ENCODE results near the gene KLHL21. TPM values are rescaled to one million over a fixed set of nuclear protein-coding genes. Genes with fewer than 3 reads are reported as not detected.

Gene KLHL21, protein sequence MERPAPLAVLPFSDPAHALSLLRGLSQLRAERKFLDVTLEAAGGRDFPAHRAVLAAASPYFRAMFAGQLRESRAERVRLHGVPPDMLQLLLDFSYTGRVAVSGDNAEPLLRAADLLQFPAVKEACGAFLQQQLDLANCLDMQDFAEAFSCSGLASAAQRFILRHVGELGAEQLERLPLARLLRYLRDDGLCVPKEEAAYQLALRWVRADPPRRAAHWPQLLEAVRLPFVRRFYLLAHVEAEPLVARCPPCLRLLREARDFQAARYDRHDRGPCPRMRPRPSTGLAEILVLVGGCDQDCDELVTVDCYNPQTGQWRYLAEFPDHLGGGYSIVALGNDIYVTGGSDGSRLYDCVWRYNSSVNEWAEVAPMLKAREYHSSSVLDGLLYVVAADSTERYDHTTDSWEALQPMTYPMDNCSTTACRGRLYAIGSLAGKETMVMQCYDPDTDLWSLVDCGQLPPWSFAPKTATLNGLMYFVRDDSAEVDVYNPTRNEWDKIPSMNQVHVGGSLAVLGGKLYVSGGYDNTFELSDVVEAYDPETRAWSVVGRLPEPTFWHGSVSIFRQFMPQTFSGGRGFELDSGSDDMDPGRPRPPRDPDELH
- 9.2 TPM for total RNA-seq (ENCODE audit: unreplicated experiment)
- long read RNA-seq, full-length matches to known transcripts, result 1 of 1 reads
- long read RNA-seq, partial matches to known transcripts, result 0 of 1 reads
- long read RNA-seq, other reads (novel, unspliced or antisense), result 0 of 1 reads

DNA sequence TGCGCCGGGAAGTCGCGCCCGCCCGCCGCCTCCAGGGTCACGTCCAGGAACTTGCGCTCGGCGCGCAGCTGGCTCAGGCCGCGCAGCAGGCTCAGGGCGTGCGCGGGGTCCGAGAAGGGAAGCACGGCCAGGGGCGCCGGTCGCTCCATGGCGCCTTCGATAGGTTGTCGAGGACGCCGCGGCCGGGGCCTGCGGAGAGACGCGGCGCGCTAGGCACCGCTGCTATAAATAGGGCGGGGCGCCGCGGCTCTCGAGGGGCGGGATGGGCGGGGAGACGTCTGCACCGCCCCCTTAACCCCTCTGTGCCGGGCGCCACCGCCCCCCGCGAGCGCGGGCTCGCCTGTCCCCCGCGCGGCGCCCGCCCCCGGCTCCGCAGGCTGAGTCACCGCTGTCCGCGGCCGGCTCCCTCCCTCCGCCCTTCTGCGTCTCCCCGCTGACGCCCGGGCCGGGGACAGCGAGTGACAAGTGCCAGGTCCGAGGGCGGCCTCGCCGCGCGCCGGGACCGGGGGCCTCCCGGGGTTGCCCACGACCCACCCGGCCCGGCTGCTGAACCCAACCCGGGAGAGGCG lies at the start of gene KLHL21:
TSS of gene KLHL21 (minus strand) at position 201 of the 569 bp plus-strand sequence. CDS start at position 149, 52 bp downstream.
- H3K9me3 Mint-ChIP-seq (ENCODE audit: unreplicated experiment), result peaks cover 13% of the 10 kb centered on the region
- peaks cover 22% of the 10 kb centered on the region for H3K4me1 Mint-ChIP-seq (ENCODE audit: low read depth, unreplicated experiment)
- DNase-seq, result peak; percentile 76
- TF ChIP-seq, protein P1, sequence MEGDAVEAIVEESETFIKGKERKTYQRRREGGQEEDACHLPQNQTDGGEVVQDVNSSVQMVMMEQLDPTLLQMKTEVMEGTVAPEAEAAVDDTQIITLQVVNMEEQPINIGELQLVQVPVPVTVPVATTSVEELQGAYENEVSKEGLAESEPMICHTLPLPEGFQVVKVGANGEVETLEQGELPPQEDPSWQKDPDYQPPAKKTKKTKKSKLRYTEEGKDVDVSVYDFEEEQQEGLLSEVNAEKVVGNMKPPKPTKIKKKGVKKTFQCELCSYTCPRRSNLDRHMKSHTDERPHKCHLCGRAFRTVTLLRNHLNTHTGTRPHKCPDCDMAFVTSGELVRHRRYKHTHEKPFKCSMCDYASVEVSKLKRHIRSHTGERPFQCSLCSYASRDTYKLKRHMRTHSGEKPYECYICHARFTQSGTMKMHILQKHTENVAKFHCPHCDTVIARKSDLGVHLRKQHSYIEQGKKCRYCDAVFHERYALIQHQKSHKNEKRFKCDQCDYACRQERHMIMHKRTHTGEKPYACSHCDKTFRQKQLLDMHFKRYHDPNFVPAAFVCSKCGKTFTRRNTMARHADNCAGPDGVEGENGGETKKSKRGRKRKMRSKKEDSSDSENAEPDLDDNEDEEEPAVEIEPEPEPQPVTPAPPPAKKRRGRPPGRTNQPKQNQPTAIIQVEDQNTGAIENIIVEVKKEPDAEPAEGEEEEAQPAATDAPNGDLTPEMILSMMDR (IDR thresholded peaks at IDR 0.05; ENCODE audit: partially characterized antibody, unreplicated experiment), result no peak
- no peaks in the 10 kb centered on the region for H3K36me3 Mint-ChIP-seq (ENCODE audit: unreplicated experiment)
- peak within 1 kb of the TSS; percentile 75 for H3K27ac Mint-ChIP-seq (ENCODE audit: unreplicated experiment)
- peaks cover 9% of the 10 kb centered on the region for H3K27me3 Mint-ChIP-seq (ENCODE audit: unreplicated experiment)
- peak within 1 kb of the TSS; percentile 94 for H3K4me3 Mint-ChIP-seq (ENCODE audit: unreplicated experiment)

DNA sequence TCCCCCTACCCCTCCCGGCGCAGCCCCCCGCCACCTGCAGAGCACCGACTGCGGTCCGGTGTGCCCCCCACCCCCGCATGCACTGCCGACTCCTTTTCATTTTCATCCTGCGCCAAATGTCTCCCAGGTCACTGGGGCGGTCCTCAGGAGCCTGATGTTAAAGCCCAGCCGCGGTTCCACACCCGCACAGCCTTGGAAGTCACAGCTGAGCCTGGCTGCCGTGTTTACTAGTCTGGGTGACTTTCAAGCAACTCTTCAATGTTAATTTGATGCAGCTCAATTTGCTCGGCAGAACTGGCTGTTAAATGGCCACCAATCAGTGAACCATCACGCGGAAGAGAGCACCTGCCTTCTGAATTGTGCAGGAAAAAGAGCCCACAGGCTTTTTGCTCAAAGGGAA lies 49.2 kb upstream of the KLHL21 start:
- peaks cover 5% of the 10 kb centered on the region for H3K27me3 Mint-ChIP-seq (ENCODE audit: unreplicated experiment)
- H3K27ac Mint-ChIP-seq (ENCODE audit: unreplicated experiment), result peak overlapping the region; percentile 80
- H3K9me3 Mint-ChIP-seq (ENCODE audit: unreplicated experiment), result peaks cover 2% of the 10 kb centered on the region
- H3K36me3 Mint-ChIP-seq (ENCODE audit: unreplicated experiment), result no peaks in the 10 kb centered on the region
- TF ChIP-seq, protein P1 (IDR thresholded peaks at IDR 0.05; ENCODE audit: partially characterized antibody, unreplicated experiment), result no peak
- no peak overlapping the region for H3K4me3 Mint-ChIP-seq (ENCODE audit: unreplicated experiment)
- peak; percentile 30 for DNase-seq
- peaks cover 17% of the 10 kb centered on the region for H3K4me1 Mint-ChIP-seq (ENCODE audit: low read depth, unreplicated experiment)

DNA sequence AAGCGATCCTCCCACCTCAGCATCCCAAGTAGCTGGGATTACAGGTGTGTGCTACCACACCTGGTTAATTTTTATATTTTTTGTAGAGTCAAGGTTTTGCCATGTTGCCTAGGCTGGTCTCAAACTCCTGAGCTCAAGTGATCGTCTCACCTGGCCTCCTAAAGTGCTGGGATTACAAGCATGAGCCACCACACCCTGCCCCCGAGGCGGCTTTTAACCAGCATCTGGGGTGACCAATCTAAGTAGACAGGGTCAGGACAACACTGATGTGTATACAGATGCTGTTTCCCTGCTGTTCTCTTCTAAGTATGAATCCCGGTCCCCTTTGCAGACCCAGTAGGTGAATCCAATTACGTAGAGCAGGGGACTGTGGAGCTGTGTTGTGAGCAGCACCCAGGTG lies 45.9 kb upstream of the KLHL21 start:
- Mint-ChIP-seq H3K27ac (ENCODE audit: unreplicated experiment) (no peak overlapping the region), H3K36me3 (ENCODE audit: unreplicated experiment) (no peaks in the 10 kb centered on the region)
- TF ChIP-seq, protein P1 (IDR thresholded peaks at IDR 0.05; ENCODE audit: partially characterized antibody, unreplicated experiment), result no peak

DNA sequence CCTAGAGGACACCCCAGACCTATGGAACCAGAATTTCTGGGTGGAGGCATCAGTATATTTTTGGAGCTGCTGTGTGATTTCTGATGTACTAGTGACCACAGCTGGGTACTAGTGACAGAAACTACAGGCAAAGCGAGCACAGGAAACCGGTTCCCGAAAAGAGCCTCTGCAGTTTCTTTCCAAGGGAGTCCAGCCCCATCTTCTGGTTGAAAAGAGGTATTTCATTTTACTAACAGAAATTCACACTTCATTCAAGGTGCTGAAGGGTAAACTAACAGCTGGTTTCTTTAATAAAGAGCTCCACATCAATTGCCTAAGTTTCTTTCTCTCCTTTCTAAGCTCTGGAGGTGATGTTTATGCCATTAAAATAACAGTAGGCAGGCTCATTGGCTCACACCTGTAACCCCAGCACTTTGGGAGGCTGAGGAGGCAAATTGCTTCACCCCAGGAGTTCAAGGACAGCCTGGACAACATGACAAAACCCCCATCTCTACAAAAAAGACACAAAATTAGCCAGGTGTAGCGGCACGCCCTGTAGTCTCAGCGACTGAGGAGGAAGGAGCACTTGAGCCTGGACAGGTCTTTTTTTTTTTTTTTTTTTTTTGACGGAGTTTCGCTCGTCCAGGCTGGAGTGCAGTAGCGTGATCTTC lies 44.0 kb upstream of the KLHL21 start:
- peaks cover 9% of the 10 kb centered on the region for H3K36me3 Mint-ChIP-seq (ENCODE audit: unreplicated experiment)
- no peak for DNase-seq
- H3K27ac Mint-ChIP-seq (ENCODE audit: unreplicated experiment), result no peak overlapping the region

More for the DNA sequence above, 45.9 kb upstream of the KLHL21 start:
- Mint-ChIP-seq H3K4me1 (ENCODE audit: low read depth, unreplicated experiment) (peaks cover 13% of the 10 kb centered on the region), H3K4me3 (ENCODE audit: unreplicated experiment) (no peak overlapping the region), H3K27me3 (ENCODE audit: unreplicated experiment) (peaks cover 7% of the 10 kb centered on the region), H3K9me3 (ENCODE audit: unreplicated experiment) (peaks cover 2% of the 10 kb centered on the region)
- no peak for DNase-seq

More for the DNA sequence above, 44.0 kb upstream of the KLHL21 start:
- H3K4me1 Mint-ChIP-seq (ENCODE audit: low read depth, unreplicated experiment), result peaks cover 9% of the 10 kb centered on the region
- peaks cover 7% of the 10 kb centered on the region for H3K27me3 Mint-ChIP-seq (ENCODE audit: unreplicated experiment)
- TF ChIP-seq, protein P1 (IDR thresholded peaks at IDR 0.05; ENCODE audit: partially characterized antibody, unreplicated experiment), result peak; percentile 76
- H3K4me3 Mint-ChIP-seq (ENCODE audit: unreplicated experiment), result no peak overlapping the region
- H3K9me3 Mint-ChIP-seq (ENCODE audit: unreplicated experiment), result peaks cover 4% of the 10 kb centered on the region

All from glutamatergic neuron (in vitro differentiated cells).